GM19324 (cell line): ENCODE measurements around the gene SH2D3A.
"Not testable (repeated sequence)": the region's sequence is repeated elsewhere in the genome, so short reads cannot be mapped to it uniquely, and the experiment has no call there.

Experiments used
- ATAC-seq: cut with Tn5 transposase; IDR thresholded peaks from one replicate; pipeline ENCODE4 v1.9.1; 2021; ENCODE audit warnings: mild to moderate bottlenecking, moderate library complexity; ENCODE audit not compliant: unreplicated experiment, low FRiP score

SH2D3A gene

DNA sequence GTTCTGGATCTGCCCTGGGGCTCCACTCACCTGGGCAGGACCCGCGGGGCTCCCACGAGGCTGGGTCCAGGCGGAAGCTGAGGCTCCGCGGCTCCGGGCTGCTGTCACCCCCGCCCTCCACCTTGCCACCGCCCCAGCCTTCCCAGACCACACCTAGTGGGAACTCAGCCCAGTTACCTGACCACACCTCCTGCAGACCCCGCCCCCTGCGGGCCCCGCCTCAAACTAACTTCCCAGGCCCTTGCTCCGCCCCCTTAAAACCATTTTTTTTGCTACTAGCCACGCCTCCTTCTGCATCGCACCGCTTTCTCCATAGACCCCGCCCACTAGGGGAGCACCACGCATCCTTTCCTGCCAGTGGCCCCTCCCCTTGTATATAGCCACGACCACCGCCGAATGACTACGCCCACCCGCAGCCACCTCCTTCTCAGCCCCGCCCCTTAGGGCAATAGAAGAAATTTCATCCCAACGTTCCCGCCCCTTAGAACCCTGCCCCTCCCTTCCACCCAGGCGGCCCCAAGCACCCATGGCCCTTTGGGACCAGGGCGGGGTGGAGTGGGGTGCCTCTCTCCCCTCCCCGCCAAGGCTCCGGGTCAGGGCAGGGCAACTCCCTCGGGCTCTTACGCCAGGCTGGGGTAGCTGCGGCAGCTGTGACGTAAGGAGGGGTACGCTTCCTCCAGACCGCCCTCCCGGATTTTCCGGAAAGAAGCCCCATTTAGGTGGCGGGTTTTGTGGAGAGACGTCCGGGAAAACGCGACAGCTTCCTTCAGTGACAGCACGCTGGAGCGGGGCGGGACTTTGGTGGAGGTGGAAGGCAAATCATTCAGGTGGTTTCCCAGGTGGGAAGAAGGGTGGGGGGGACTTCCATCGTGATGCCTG, at the start of gene SH2D3A:
Gene SH2D3A (minus strand): TSS at position 79 of the 879 bp plus-strand sequence. CDS start 3,687 bp downstream, outside the sequence.
- ATAC-seq, result peak; percentile 78

DNA sequence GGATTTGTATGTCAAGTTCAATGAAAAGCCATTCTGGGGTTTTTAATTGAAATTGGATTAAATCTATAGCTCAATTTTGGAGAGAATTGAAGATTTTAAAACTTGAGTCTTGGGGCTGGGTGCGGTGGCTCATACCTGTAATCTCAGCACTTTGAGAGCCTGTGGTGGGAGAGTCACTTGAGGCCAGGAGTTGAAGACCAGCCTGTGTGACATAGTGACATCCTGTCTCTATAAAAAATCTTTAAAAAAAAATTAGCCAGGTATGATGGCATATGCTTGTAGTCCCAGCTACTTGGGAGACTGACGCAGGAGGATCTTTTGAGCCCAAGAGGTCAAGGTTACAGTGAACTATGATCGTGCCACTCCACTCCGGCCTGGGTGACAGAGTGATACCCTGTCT, 46.4 kb upstream of the SH2D3A start:
- no peak for ATAC-seq

DNA sequence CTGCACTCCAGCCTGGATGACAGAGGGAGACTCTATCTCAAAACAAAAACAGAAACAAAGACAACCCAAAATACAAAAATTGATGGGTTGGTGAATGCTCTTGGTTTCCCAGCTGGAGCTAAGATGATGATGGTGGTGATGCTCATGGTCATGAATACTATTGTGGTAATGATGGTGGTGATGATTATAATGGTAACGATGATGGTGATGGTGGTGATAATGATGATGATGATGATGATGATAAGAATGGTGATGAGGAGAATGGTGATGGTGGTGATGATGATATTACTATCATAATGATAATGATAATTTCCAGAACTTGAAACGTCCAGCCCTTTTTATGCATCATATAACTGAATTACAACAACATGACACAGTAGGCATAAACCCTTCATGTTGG, 45.4 kb upstream of the SH2D3A start:
- no peak for ATAC-seq

DNA sequence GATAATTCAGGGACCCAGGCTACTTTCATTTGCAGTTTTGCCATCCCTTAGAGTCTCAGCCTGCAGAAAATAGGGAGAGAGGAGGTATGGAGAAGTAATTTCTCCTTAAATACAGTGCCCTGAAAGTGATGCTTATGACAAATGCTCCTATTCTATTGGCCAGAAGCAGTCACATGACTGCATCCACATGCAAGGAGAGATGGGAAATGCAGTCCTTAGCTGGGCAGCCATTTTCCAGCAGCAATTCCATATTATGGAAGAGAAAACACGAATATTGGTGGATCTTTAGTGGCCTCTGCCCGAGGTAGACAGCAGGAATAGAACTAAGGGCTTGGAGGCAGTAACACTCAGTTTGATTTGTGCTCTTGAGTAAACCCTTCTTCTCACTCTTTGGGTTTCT, 44.7 kb upstream of the SH2D3A start:
- ATAC-seq, result no peak

DNA sequence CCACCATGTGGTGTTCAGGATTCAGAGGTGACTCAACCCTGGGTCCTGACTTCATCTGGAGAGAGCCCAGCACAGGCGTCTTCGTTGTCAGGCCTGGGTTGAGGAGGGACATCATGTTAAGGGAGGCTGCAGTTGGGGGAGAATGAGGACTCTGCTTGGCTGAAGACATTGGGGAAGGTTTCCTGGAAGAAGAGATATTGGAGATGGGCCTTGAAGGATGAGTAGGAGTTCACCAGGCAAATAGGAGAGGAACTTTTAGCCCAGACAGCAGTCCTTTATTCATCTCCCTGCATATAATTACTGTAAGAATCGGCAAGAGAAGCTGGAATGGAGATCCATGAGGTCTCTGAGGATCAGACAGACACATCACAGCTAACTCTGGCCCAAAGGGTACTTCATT, 44.1 kb upstream of the SH2D3A start:
- no peak for ATAC-seq

DNA sequence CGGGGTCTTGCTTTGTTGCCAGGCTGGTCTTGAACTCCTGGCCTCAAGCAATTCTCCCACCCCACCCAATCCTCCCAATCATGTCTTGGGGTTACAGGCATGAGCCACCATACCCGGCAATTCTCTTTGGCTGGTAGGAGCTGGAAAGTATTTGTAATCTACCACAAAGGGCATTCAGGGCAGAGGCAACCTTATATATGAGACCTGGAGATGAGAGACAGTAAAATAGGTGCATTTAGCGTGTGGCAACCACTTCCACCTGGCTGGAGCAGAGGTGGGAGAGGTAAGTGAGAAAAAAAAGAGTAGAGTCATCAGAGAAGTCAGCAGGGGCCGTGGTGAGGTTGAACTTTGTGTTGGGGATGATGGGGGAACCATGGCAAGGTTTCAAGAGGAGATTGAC, 42.0 kb upstream of the SH2D3A start:
- no peak for ATAC-seq

DNA sequence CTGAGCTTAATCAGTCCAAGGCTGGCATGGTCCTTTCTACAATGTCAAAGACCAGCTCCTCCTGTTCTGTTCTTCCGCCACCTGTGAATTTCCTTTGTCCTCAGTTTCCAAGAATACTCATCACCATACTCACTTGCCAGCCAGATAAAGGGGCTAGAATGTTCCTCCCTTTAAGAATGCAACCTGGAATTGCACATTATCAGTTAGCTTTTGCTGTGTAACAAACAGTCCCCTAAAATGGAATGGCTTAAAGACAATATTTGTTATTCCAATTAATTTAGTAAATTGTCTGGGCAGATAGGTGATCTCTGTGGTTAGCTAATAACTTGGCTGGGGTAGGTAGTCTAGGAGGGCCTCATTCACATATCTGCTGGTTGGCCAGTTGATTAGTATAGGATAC, 41.3 kb upstream of the SH2D3A start:
- no peak for ATAC-seq

DNA sequence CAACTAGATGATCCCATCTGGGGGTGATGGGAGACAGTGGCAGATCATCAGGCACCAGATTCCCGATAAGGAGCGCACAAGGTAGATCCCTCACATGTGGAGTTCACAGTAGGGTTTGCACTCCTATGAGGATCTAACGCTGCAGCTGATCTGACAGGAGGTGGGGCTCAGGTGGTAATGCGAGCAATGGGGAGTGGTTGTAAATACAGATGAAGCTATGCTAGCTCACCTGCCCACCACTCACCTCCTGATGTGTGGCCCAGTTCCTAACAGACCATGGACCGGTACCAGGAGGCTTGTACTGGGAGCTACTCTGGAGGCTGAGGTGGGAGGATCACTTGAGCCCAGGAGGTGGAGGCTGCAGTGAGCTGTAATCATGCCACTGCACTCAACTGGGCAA, 40.1 kb upstream of the SH2D3A start:
- ATAC-seq, result no peak

DNA sequence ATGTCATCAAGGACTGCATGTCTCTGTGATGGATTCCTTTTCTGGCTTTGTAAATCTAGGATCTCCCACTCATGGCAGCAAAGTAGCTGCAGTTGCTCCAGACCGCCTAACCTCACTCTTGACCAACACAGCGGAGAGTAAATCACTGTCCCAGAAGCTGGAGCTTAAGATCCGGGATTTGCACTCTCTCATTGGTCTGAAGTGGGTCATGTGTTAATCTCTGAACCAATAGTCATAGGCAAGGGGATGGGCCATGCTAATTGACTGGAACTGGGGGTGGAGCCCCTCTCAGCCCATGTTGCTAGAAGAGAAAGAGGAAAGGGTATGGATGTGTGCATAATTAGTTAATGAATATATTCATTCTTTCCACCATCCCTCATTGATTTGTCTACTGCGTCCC, 39.3 kb upstream of the SH2D3A start:
- ATAC-seq, result no peak

DNA sequence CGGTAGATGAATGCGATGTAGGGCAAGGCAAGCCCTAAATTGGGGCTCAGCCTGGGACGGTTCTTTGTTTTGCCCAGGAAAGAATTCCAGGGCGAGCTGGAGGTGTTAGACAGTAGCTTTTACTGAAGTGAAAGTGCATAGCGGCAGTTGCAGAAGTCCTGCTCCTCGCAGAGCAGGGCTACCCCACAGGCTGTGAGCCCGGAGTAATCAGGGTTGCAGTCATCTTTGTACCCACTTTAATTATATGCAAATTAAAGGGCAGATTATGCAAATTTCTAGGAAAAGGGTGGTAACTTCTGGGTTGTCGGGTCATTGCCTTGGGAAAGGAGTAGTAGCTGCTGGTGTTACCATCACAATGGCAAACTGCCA, 35.8 kb upstream of the SH2D3A start:
- ATAC-seq, result no peak

DNA sequence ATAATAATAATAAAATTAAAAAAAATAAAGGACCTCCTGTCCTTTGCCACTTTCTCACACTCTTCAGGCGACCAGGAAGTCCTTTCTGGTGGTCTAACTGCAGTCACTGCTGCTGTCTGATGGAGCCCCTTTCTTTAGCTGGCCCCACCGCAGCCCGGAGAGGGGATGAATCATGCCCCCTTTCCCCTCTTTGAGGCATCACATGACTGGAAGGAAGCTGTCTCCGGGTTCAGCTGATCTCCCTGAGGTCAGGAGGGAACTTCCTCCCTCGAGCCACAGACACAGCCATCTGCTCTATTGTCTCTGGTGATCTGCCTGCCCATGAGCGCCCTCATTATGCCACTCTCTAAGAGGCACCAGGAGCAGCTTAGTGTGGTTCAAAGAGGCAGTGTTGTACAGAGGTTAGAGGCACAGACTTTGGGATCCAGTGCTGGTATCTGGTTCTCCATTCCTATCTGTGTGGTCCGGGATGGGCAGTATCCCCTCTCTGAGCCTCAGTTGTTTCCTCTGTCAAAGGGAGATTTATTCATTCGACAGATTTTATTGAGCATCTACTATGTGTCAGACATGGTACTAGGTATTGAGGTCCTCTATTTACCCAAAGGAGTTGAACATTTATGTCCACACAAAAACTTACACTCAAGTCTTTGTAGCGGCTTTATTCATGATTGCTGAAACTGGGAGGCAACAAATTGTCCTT, 35.3 kb upstream of the SH2D3A start:
- ATAC-seq, result peak; percentile 59

DNA sequence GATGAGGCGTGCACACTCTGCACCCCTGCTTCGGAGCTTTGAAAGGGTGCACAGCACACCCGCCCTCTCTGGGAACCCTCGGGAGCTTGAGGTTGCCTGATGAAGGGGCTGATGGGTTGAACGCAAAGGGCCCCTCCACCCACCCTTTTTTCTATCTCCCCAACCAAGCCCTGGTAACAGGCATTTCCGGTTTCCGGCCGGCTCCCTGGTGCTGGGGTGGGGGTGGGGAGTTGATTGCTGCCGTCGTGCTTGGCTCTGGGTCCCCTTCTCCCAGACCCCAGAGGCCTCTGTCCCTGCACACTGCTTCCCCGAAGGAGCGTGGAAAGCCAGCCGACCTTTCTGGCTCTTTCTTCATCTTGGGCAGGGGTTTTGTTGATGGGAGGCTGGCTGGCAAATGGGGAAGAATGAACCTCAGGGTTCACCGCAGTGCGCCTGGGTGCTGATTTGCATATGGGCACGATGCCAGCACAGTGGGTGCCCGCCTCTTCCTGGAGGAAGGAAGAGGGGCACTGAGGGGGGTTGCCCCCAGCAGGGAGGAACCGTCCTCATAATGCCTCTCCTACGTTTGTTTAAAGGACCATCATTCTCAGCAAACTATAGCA, 34.4 kb upstream of the SH2D3A start:
- peak; percentile 68 for ATAC-seq

DNA sequence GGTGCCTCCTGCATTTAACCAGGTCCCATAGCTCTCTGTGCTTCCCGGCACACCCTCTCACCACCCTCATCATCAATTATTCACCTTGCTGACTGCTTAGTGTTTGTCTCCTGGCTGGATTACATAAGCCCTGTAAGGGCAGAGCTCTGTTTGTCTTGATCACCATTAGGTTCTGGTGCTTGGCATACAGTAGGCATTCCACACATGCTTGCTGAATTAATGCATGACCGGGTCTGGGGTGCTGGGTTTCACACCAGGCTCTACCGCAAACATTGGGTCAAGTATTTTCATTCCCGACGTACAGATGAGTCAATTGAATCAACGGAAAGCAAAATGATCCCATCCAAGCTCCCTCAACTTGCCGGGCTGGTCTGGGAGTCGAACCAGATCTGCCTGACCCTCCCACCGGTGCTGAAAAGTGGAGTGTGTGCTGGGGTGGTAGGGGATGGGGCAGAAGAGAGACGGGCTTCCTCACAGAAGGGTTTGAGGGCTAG, 33.8 kb upstream of the SH2D3A start:
- ATAC-seq, result no peak

DNA sequence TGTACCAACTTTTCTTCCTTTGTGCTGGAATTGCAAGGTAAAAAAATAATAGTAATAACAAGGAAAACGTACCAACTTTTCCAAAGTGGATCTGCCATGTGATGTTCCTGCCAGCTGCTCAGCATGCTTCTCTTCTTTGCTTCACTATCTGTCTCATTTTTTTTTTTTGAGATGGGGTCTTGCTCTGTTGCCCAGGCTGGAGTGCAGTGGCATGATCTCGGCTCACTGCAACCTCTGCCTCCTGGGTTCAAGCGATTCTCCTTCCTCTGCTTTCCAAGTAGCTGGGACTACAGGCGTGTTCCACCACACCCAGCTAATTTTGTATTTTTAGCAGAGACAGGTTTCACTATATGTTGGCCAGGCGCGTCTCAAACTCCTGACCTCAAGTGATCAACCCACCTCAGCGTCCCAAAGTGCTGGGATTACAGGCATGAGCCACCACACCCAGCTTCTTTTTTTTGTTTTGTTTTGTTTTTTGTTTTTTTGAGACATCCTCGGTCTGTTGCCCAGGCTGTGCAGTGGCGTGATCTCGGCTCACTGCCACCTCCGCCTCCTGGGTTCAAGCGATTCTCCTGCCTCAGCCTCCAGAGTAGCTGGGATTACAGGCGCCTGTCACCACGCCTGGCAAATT, 33.0 kb upstream of the SH2D3A start:
- not testable (repeated sequence) for ATAC-seq

DNA sequence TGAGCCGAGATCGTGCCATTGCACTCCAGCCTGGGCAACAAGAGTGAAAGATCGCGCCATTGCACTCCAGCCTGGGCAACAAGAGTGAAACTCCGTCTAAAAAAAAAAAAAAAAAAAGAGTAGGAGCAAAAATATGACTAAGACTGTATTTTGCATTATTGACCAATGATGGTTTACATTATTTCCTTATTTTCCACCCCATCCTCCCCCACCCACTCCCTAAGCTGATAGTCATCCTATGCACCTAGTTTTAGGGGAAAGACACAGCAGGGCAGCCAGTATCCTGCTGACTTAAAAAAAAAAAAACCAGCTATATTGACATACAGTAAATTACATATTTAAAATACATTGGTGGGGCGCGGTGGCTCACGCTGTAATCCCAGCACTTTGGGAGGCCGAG, 30.4 kb upstream of the SH2D3A start:
- no peak for ATAC-seq

DNA sequence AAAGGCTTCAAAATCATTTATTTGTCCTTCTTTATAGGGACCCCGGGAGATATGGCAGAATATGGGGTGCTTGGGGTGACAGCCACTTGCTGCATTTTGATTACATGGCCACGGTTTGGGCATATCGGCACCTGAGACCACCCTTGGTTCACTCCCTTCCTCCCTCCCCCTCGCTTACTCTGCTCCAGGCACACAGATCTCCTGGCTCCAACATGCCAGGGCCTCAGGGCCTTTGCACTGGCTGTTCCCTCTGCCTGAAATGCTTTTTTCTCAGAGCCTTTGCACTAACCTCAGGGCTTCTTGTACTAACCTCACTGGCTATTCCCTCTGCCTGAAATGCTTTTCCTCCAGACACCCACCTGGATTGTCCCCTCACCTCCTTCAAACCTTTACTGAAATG, 29.0 kb upstream of the SH2D3A start:
- no peak for ATAC-seq

DNA sequence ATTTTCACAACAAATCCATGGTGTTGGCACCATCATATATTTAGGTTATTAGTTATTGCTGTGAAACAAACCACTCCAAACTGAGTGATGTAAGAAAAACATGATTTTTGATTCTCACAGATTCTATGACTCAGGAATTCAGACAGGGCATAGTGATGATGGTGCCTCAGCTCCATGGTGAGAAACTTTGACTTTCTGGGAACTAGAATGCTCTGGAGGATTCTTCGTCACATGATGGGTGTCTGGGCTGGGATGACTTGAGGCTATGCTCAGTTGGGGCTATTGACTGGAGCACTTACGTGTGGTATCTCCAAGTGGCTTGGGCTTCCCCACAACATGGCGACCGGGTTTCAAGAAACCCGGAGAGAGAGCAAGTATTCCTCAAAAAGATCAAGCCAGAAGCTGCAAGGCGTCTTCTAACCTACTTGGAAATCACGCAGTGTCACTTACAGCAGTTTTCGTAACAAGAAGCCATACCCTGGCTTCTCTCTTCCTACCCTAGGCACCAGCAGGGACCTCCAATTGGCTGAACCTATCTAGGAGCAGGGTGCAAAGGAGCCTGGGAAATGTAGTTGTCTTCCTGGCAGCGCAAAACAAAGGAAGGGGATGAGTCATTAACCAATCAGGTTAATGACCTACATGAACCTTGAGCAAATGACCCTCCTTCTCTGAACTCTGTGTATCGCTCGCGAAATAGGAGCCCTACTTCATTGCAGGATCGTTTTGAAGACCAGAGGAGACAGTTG, 27.6 kb upstream of the SH2D3A start:
- no peak for ATAC-seq

DNA sequence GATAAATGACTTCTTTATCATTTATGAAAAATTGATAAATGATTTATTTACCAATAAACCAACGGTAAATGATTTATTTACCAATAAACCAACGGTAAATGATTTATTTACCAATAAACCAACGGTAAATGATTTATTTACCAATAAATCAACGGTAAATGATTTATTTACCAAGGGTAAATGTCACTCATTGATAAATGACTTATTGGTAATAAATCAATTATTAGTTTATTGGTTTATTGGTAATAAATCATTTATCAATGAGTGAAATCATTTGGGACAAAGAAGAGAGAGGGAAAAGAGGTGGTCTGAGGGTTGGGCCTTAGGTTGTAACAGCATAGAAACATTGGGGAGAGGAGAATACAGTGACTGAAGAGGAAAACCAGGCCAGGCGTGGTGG, 26.7 kb upstream of the SH2D3A start:
- no peak for ATAC-seq

DNA sequence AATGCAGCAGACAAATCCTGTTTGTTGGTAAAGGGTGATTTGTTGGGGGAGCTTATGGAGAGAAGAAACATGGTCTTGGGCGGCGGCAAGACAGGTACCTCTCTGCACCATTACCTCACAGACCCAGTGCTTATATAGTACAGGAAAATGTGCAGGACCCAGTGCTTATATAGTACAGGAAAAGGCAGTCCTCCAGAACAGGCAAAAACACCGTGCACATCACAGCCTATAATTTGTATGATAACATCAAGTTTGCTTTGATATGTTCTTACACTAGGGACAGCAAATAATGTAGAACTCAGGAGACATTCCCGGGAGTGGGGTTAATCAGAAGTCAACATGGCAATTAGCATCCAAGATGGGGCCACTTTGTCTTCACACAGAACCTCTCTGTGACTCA, 26.2 kb upstream of the SH2D3A start:
- no peak for ATAC-seq

DNA sequence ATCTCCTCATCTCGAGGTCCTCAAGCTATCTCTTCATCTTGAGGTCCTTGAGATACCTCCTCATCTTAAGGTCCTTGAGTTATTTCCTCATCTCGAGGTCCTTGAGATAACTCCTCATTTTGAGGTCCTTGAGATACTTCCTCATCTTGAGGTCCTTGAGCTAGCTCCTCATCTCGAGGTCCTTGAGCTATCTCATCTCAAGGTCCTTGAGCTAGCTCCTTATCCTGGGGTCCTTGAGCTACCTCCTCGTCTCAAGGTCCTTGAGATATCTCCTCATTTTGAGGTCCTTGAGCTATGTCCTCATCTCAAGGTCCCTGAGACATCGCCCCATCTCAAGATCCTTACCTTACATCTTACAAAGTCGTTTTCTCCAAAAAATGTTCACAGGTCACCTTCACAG, 24.0 kb upstream of the SH2D3A start:
- ATAC-seq, result no peak
